GM18951 (cell line): Measurements from ENCODE around the gene TNS3.
"Not testable (repeated sequence)": the region's sequence is repeated elsewhere in the genome, so short reads cannot be mapped to it uniquely, and the experiment has no call there.

ENCODE experiments used
- POLR2A ChIP-seq: IDR thresholded peaks from 4 replicates; pipeline ENCODE4 v1.6.1; 2011; ENCODE audit warnings: mild to moderate bottlenecking; ENCODE audit not compliant: insufficient read length, insufficient read depth; ENCODE audit errors: extremely low read depth
- in situ Hi-C: fragments of 300-500 bp; cut with MboI; formaldehyde crosslinking; loops from one replicate; pipeline ENCODE4 v1.12.0; 2022; ENCODE audit warnings: low sequenced_read_pairs, mixed read lengths, inconsistent platforms; ENCODE audit not compliant: unreplicated experiment

TNS3 gene

DNA sequence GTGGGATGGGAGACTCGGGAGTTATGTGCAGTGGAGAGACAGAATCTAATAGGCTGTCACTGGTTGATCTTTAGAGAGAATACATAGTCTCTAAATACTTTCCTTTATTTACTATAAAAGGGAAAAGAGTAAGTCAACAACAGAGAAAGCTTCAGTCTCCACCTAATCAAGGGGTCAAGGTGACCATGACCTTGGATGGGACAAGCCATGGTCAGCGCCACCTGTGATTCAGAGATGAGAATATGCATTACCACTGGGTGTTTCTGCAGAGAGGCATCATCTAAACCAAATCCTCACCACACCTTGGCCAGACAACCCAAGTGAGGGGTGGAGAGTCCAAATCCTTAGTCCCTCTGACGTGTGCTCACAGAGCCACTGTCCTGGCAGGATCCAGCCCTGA lies 39.9 kb downstream of the TNS3 start:
- in situ Hi-C loops = no loop called here
- TF ChIP-seq POLR2A = no peak

DNA sequence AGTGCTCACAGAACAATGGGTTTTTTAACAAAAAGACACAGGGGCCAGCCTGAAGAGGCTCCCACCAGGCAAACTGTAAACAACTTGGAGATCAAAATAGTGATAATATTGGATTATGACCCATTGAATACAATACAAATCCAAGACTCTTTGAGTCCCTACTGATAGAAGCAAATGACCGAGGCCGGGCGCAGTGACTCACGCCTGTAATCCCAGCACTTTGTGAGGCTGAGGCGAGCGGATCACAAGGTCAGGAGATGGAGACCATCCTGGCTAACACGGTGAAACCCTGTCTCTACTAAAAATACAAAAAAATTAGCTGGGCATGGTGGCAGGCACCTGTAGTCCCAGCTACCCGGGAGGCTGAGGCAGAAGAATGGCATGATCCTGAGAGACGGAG lies 40.4 kb downstream of the TNS3 start:
- in situ Hi-C loops = not testable (repeated sequence)

GRCh38 chr7:47540387-47541350 lies 41.2 kb downstream of the TNS3 start:
- no peak for TF ChIP-seq POLR2A
- in situ Hi-C loops = no loop called here

- TF ChIP-seq POLR2A = no peak
- in situ Hi-C loops = no loop called here
Measured at GRCh38 chr7:47540053-47540386, 41.9 kb downstream of the TNS3 start.

DNA sequence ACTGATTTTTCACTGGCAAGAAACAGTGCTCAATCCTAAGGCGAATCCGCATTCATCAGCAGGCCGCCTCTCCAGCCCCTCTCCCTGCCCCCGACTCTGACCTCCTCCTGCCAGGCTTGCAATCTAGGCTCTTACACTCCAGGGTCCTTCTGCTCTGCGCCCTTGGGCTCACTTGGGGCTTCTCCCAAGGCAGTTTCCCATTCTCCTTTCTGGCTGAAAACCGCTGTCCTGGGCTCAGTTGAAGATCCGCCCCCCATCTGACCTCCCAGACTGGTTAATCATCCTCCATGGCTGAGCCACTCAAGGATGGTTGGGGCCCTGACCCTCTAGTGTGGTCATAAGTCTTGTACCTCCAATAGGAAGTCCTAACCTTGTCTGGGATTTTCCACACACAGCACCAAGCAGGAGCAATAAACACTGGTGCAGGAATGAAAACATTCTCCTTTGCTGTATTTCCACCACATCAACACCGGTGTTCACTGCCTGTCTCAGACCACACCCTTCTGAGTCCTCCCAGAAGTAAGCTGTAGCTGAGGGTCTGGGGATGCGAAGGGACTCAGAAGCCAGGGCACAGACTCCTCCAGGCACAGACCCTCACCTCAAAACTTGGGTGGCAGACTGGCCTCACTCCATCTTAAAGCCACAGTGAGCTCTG lies 42.4 kb downstream of the TNS3 start:
- in situ Hi-C loops = no loop called here
- TF ChIP-seq POLR2A = no peak

GRCh38 chr7:47538846-47539311 lies 43.0 kb downstream of the TNS3 start:
- no peak for TF ChIP-seq POLR2A

DNA sequence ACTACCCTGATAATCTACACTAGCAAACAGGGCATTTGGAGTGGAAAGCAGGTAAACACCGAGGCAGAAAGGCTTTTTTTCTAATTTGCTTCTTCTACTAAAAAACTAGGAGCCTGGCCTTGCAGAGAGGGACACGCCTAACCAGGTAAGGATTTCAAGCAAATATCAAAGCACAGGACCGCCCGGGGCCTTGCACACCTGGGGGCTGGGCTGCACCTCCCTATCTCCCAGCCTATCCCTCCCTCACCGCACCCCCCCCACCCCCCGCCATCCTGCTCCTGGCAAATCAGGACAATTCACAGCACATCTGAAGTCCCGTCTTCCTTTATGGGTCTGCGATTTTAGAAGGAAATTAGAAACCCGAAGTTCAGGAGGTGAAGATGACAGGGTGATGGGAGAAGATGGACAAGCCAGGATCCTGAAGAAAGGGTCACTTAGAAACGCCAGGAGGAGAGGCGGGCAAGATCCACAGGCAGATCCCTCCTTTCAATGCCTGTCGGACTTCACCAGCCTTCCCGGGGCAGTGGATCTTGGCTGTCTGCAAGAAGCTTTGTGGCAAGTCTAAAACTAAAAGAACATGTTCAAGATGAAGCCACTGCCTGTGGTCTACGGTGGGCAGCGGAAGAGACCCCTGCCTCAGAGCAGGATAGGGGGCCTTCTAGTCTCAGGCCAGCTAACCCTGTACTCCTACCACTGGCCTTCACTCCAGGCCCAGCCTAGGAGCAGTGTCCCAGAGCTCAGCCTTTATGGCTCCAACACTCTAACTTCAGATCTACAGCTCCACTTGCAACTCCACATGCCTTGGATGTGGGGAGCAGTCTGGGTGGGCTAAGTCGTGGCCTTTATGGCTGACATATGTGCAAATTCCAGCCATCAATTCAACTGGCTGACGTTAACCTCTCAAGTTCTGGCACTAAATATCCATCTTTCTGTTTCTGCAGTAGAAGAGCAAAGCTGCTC lies 43.9 kb downstream of the TNS3 start:
- in situ Hi-C loops = no loop called here
- no peak for TF ChIP-seq POLR2A

More at GRCh38 chr7:47538846-47539311, 43.0 kb downstream of the TNS3 start:
- in situ Hi-C loops = no loop called here

DNA sequence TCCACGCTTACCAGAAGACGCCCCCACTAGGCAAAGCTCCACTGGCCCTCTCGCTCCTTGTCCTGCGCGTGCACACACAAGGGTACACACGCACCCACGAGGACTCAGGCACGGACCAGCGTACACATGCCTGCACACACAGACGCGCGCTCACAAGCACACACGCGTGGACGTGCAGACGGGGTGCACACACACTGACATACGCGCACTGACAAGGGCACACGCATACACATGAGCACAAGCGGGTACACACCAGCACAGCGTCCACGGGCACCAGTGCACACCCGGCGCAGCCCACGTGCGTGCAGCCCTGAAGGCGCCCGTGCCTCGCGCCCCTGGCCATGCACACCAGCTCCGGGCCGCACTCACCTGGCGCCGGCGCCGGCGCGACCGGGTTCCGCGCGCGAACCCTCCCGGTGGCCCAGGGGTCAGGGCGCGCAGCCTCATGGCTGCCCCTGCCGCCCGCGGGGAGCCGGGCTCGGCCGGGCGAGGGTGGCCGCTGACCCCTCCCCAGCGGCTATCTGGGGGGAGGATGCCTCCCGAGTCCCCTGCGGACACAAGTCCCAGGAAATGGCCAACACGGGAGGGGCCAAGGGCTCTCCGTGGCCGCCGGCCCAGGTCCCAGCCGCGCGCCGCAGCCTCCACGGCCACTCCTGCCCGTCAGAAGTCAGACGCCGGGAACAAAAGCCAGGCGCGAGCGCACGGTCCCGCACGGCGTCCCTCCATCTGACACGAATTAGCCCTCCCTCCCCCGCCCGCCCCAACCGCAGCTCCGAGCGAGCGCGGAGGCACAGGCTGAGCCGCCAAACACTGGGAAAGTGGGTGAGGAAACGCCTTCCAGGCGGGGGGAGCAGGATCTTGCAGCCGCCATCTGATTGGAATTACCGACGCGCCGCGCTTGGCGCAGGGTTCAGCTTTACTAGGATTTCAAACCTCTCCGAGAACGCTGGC lies 45.0 kb downstream of the TNS3 start:
- no peak for TF ChIP-seq POLR2A
- in situ Hi-C loops = no loop called here

- no peak for TF ChIP-seq POLR2A
- in situ Hi-C loops = no loop called here
Measured at GRCh38 chr7:47535704-47536628, 45.9 kb downstream of the TNS3 start.

DNA sequence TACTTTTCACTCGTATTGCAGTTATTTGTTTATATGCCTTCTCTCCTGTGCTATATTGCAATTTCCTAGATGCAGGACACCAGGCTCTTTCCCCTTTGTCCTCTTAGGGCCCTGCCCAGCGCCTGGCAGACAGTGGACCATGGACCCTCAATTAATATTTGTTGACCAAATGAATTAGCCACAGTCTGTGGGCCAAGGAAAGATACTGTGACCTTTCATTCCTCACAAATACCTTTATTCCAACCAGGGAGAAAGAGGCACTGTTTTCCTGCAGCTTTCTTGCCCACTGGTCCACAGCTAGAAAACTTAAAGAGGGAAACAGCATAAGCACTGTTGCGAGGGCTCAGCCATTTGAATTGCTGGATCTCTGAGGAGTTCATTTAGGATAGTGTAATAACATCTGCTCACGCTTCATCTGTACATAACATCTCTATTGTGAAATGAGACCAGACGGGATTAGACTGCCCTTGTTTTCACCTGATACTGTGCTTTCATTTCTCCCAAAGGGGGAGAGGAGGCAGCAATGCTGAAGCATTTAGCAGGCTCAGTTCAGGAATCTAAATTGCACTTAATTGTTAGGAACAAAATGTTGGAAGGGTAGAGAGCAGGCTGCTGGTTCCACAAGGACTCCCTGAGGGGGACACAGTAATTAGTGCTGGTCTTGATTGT lies 46.7 kb downstream of the TNS3 start:
- TF ChIP-seq POLR2A = no peak
- in situ Hi-C loops = no loop called here
